PC-9 (cell line): ENCODE measurements around the gene SNX12.

ENCODE experiments used
- EZH2 ChIP-seq: fragments of 200-600 bp; sonication (generic); IDR thresholded peaks from 2 replicates; pipeline ENCODE4 v1.8.0; 2017; ENCODE audit warnings: antibody characterized with exemption, low read depth
- TF ChIP-seq, protein P1 (sequence below): fragments of 200-600 bp; sonication (generic); conservative IDR thresholded peaks from 2 replicates; pipeline ENCODE4 v1.6.1; 2017; ENCODE audit warnings: mixed run types, antibody characterized with exemption, mild to moderate bottlenecking, moderate library complexity

DNA sequence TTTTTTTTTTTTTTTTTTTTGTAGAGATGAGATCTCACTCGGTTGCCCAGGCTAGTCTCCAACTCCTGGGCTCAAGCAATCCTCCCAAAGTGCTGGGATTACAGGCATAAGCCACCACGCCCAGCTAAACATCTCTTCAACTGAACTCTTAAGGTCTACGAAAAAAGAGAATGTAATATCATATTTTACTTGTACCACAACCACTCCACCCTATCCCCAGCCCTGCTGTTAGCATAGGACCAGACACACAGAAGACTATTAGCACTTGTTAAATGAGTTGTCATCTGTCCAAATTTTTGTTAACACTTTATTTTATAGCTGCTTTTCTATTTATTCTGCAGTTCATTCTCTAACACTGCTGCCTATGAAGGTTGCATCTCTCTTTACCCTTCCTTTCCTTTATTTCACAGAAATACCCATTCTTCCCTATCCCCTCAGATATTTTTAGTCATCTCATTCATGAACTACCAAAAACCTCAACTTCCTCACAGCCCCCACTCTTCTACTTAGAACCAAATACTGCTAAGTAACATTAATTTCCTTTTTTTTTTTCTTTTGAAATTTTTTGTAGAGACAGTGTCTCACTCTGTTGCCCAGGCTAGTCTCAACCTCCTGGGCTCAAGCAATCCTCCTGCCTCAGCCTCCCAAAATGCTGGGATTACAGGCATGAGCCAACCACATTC is 10.1 kb downstream of the SNX12 start:
- TF ChIP-seq, protein P1, sequence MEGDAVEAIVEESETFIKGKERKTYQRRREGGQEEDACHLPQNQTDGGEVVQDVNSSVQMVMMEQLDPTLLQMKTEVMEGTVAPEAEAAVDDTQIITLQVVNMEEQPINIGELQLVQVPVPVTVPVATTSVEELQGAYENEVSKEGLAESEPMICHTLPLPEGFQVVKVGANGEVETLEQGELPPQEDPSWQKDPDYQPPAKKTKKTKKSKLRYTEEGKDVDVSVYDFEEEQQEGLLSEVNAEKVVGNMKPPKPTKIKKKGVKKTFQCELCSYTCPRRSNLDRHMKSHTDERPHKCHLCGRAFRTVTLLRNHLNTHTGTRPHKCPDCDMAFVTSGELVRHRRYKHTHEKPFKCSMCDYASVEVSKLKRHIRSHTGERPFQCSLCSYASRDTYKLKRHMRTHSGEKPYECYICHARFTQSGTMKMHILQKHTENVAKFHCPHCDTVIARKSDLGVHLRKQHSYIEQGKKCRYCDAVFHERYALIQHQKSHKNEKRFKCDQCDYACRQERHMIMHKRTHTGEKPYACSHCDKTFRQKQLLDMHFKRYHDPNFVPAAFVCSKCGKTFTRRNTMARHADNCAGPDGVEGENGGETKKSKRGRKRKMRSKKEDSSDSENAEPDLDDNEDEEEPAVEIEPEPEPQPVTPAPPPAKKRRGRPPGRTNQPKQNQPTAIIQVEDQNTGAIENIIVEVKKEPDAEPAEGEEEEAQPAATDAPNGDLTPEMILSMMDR: no peak
- TF ChIP-seq EZH2: no peak
